ENCODE results near the gene LRP5. TPM values are rescaled to one million over a fixed set of nuclear protein-coding genes. Genes with fewer than 3 reads are reported as not detected.

The LRP5 gene
- total and polyA plus RNA-seq, 9 of the 15 experiments (the other 6 are each of a cell fraction or from before 2014, with no cell fraction given): 0.48 to 44.2 (median 13.5) TPM

DNA sequence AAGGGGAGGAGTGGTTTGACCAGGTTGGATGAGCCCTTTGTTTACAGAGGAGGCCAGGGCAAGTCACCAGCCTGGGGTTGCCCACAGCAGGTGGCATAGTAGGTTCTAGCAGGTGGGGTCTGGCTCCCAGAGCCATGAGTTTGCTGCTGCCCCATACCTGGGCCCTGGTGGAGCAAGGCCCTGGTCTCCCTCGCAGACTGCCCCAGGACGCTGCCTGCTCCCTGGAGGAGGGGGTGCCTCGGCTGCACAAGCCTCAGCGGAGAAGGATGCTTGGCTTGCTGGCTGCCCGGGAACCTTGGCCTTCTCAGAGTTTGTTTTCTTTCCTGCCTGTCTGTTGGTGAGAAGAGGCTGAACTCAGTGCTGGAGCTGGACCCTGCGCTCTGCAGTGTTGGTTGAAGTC is 54.9 kb downstream of the LRP5 start:
- H3K79me2 ChIP-seq (ENCODE audit: control insufficient read depth, insufficient read depth, low read length): no peaks in the 10 kb centered on the region
- no peaks in the 10 kb centered on the region for H3K27me3 ChIP-seq (ENCODE audit: control insufficient read depth in 2 of 2, insufficient read depth in 2 of 2, low read length in 2 of 2)
- H3K9ac ChIP-seq (ENCODE audit: insufficient read depth in 1 of 2, low read depth in 2 of 2, low read length in 2 of 2): no peak overlapping the region
- H3K4me2 ChIP-seq (ENCODE audit: insufficient read depth, low read length): no peak overlapping the region
- in situ Hi-C loops (cut with MboI) (no loop called here), intact Hi-C loops (cut with micrococcal nuclease) (no loop called here)
- WGBS (ENCODE audit: insufficient coverage, low coverage, missing lambda C conversion rate): 100% methylated on average over 5 of the region's 6 CpGs
- CTCF ChIA-PET (ENCODE audit: low intra/inter-chr PET ratio): no interaction called here
- H4K20me1 ChIP-seq (replicated peaks; ENCODE audit: control insufficient read depth, insufficient read depth, low read length): no peaks in the 10 kb centered on the region
- no peak overlapping the region for H2AFZ ChIP-seq (ENCODE audit: low read depth, low read length)
- peaks cover 23% of the 10 kb centered on the region; the same call in 2 of the 3 replicates for H3K36me3 ChIP-seq (ENCODE audit: control insufficient read depth, insufficient read depth, low read length)
- DNase-seq (ENCODE audit: extremely low read depth in 1 of 4, low spot score in 3 of 4) (no peak), ATAC-seq (no peak), FAIRE-seq (no peak)
- no TSS peak for BruUV-seq (replicated peaks)
- H3K9me3 ChIP-seq (replicated peaks; ENCODE audit: control insufficient read depth, insufficient read depth, low read depth, low read length): no peaks in the 10 kb centered on the region
- no peak overlapping the region for H3K4me3 ChIP-seq
- H3K4me1 ChIP-seq (replicated peaks in 1 of 2; ENCODE audit: control insufficient read depth in 2 of 2, insufficient read depth in 2 of 2, low read length in 2 of 2): peaks cover 0 to 3% of the 10 kb centered on the region in 2 experiments; a peak in 2 of 5 replicates
- POLR2A ChIA-PET: no interaction called here
- H3K9me1 ChIP-seq (ENCODE audit: control insufficient read depth, insufficient read depth, low read length): no peaks in the 10 kb centered on the region
- H3K27ac ChIP-seq (ENCODE audit: extremely low read depth, low read depth, low read length): no peak overlapping the region
- TF ChIP-seq MEF2A (IDR thresholded peaks at IDR 0.05; ENCODE audit: control insufficient read depth, low read depth, low read length) (no peak), RB1 (IDR thresholded peaks at IDR 0.05; ENCODE audit: low read depth) (no peak), ZNF165 (CRISPR knock-in tag; IDR thresholded peaks at IDR 0.05; ENCODE audit: borderline replicate concordance) (no peak), MTA3 (IDR thresholded peaks at IDR 0.05; ENCODE audit: borderline replicate concordance) (no peak), E2F3 (CRISPR knock-in tag; IDR thresholded peaks at IDR 0.05) (no peak), SMARCE1 (IDR thresholded peaks at IDR 0.05) (no peak), BRF1 (IDR thresholded peaks at IDR 0.05; ENCODE audit: borderline replicate concordance, extremely low read depth, insufficient read length) (no peak), NFXL1 (CRISPR knock-in tag; IDR thresholded peaks at IDR 0.05) (no peak), HNRNPUL1 (IDR thresholded peaks at IDR 0.05; ENCODE audit: low read length) (no peak), NR2C2 (CRISPR knock-in tag; IDR thresholded peaks at IDR 0.05) (no peak), NR2C2 (tag; IDR thresholded peaks at IDR 0.05) (no peak)
- TF ChIP-seq, protein P1, sequence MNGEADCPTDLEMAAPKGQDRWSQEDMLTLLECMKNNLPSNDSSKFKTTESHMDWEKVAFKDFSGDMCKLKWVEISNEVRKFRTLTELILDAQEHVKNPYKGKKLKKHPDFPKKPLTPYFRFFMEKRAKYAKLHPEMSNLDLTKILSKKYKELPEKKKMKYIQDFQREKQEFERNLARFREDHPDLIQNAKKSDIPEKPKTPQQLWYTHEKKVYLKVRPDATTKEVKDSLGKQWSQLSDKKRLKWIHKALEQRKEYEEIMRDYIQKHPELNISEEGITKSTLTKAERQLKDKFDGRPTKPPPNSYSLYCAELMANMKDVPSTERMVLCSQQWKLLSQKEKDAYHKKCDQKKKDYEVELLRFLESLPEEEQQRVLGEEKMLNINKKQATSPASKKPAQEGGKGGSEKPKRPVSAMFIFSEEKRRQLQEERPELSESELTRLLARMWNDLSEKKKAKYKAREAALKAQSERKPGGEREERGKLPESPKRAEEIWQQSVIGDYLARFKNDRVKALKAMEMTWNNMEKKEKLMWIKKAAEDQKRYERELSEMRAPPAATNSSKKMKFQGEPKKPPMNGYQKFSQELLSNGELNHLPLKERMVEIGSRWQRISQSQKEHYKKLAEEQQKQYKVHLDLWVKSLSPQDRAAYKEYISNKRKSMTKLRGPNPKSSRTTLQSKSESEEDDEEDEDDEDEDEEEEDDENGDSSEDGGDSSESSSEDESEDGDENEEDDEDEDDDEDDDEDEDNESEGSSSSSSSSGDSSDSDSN (IDR thresholded peaks at IDR 0.05; ENCODE audit: borderline replicate concordance in 1 of 2, low read depth in 2 of 2, low read length in 2 of 2): no peak
- TF ChIP-seq, protein P2, sequence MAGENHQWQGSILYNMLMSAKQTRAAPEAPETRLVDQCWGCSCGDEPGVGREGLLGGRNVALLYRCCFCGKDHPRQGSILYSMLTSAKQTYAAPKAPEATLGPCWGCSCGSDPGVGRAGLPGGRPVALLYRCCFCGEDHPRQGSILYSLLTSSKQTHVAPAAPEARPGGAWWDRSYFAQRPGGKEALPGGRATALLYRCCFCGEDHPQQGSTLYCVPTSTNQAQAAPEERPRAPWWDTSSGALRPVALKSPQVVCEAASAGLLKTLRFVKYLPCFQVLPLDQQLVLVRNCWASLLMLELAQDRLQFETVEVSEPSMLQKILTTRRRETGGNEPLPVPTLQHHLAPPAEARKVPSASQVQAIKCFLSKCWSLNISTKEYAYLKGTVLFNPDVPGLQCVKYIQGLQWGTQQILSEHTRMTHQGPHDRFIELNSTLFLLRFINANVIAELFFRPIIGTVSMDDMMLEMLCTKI (IDR thresholded peaks at IDR 0.05; ENCODE audit: partially characterized antibody): no peak
- TF ChIP-seq, protein P3, sequence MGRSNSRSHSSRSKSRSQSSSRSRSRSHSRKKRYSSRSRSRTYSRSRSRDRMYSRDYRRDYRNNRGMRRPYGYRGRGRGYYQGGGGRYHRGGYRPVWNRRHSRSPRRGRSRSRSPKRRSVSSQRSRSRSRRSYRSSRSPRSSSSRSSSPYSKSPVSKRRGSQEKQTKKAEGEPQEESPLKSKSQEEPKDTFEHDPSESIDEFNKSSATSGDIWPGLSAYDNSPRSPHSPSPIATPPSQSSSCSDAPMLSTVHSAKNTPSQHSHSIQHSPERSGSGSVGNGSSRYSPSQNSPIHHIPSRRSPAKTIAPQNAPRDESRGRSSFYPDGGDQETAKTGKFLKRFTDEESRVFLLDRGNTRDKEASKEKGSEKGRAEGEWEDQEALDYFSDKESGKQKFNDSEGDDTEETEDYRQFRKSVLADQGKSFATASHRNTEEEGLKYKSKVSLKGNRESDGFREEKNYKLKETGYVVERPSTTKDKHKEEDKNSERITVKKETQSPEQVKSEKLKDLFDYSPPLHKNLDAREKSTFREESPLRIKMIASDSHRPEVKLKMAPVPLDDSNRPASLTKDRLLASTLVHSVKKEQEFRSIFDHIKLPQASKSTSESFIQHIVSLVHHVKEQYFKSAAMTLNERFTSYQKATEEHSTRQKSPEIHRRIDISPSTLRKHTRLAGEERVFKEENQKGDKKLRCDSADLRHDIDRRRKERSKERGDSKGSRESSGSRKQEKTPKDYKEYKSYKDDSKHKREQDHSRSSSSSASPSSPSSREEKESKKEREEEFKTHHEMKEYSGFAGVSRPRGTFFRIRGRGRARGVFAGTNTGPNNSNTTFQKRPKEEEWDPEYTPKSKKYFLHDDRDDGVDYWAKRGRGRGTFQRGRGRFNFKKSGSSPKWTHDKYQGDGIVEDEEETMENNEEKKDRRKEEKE (IDR thresholded peaks at IDR 0.05; ENCODE audit: borderline replicate concordance in 1 of 2, control insufficient read depth in 1 of 2, low read depth in 2 of 2, low read length in 1 of 2): no peak
- TF ChIP-seq, protein P4, sequence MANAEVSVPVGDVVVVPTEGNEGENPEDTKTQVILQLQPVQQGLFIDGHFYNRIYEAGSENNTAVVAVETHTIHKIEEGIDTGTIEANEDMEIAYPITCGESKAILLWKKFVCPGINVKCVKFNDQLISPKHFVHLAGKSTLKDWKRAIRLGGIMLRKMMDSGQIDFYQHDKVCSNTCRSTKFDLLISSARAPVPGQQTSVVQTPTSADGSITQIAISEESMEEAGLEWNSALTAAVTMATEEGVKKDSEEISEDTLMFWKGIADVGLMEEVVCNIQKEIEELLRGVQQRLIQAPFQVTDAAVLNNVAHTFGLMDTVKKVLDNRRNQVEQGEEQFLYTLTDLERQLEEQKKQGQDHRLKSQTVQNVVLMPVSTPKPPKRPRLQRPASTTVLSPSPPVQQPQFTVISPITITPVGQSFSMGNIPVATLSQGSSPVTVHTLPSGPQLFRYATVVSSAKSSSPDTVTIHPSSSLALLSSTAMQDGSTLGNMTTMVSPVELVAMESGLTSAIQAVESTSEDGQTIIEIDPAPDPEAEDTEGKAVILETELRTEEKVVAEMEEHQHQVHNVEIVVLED (CRISPR knock-in tag; IDR thresholded peaks at IDR 0.05): no peak

Measured in K562 (cell line).